GM12878 (cell line): ENCODE measurements around the gene MOV10L1. TPM values are rescaled to one million over a fixed set of nuclear protein-coding genes. Genes with fewer than 3 reads are reported as not detected.

Experiments used
- BCL3 ChIP-seq: IDR thresholded peaks from 2 replicates; pipeline ENCODE4 v1.6.1; 2011; ENCODE audit warnings: borderline replicate concordance, low read depth, mild to moderate bottlenecking, moderate library complexity, low read length; ENCODE audit not compliant: insufficient read depth, poor library complexity, severe bottlenecking
- CBFB ChIP-seq: IDR thresholded peaks from 2 replicates; pipeline ENCODE4 v1.6.1; 2016; ENCODE audit warnings: antibody characterized with exemption, low read depth
- CHD2 ChIP-seq: IDR thresholded peaks from 2 replicates; pipeline ENCODE4 v1.6.1; 2011; ENCODE audit warnings: low read depth, low read length, improper control_type of control experiment, borderline replicate concordance
- DPF2 ChIP-seq: fragments of 450-650 bp; IDR thresholded peaks from 2 replicates; pipeline ENCODE4 v1.6.1; 2017; ENCODE audit warnings: mild to moderate bottlenecking
- EED ChIP-seq: sonication (generic); IDR thresholded peaks from 2 replicates; pipeline ENCODE4 v1.6.1; 2016; ENCODE audit warnings: antibody characterized with exemption, low read depth
- EP300 ChIP-seq, 2 experiments: fragments of 150-350 bp in 1 of 2; IDR thresholded peaks; 2 replicates each; pipeline ENCODE4 v1.6.1; 2011 to 2012; ENCODE audit warnings: low read depth in 2 of 2, low read length in 2 of 2, borderline replicate concordance in 1 of 2, improper control_type of control experiment in 1 of 2, inconsistent platforms in 1 of 2; ENCODE audit not compliant: control insufficient read depth in 1 of 2
- IKZF2 ChIP-seq, 2 experiments: fragments of 450-650 bp; IDR thresholded peaks; 2 replicates each; pipeline ENCODE4 v1.6.1; 2017; ENCODE audit warnings: mild to moderate bottlenecking in 2 of 2, moderate library complexity in 2 of 2
- MXI1 ChIP-seq: fragments of 150-350 bp; IDR thresholded peaks from 2 replicates; pipeline ENCODE4 v1.6.1; 2011; ENCODE audit warnings: low read depth, mild to moderate bottlenecking, inconsistent platforms, low read length, improper control_type of control experiment
- NR2F1 ChIP-seq: fragments of 450-650 bp; conservative IDR thresholded peaks from 2 replicates; pipeline ENCODE4 v1.6.1; 2017; ENCODE audit warnings: mild to moderate bottlenecking
- PAX5 ChIP-seq: IDR thresholded peaks from 2 replicates; pipeline ENCODE4 v1.6.1; 2011; ENCODE audit warnings: low read depth, low read length, borderline replicate concordance
- PAX8 ChIP-seq: fragments of 450-650 bp; IDR thresholded peaks from 2 replicates; pipeline ENCODE4 v1.6.1; 2017; ENCODE audit warnings: mild to moderate bottlenecking, moderate library complexity
- POLR2A ChIP-seq: IDR thresholded peaks from 2 replicates; pipeline ENCODE4 v1.6.1; 2011; ENCODE audit warnings: low read depth, mild to moderate bottlenecking, low read length
- POLR2AphosphoS5 ChIP-seq: IDR thresholded peaks from 2 replicates; pipeline ENCODE4 v1.6.1; 2011; ENCODE audit warnings: mild to moderate bottlenecking, low read length, inconsistent platforms
- RCOR1 ChIP-seq: conservative IDR thresholded peaks from 2 replicates; pipeline ENCODE4 v1.6.1; 2012; ENCODE audit warnings: low read depth, low read length, improper control_type of control experiment
- RELA ChIP-seq: fragments of 450-650 bp; IDR thresholded peaks from 2 replicates; pipeline ENCODE4 v1.8.0; 2014; ENCODE audit warnings: borderline replicate concordance; ENCODE audit not compliant: partially characterized antibody
- SMAD1 ChIP-seq: fragments of 450-650 bp; IDR thresholded peaks from 2 replicates; pipeline ENCODE4 v1.6.1; 2018; ENCODE audit warnings: mild to moderate bottlenecking, low read depth; ENCODE audit not compliant: partially characterized antibody
- SMAD5 ChIP-seq: IDR thresholded peaks from 2 replicates; pipeline ENCODE4 v1.6.1; 2016; ENCODE audit warnings: antibody characterized with exemption, low read depth
- SRF ChIP-seq, 2 experiments: IDR thresholded peaks; 2 replicates each; pipeline ENCODE4 v1.6.1; 2011; ENCODE audit warnings: low read depth in 2 of 2, low read length in 2 of 2, mild to moderate bottlenecking in 1 of 2, moderate library complexity in 1 of 2
- USF1 ChIP-seq: IDR thresholded peaks from 2 replicates; pipeline ENCODE4 v1.6.1; 2011; ENCODE audit warnings: borderline replicate concordance, low read depth, mild to moderate bottlenecking, moderate library complexity, mixed read lengths, low read length; ENCODE audit not compliant: insufficient read depth; ENCODE audit errors: extremely low read length
- ZNF207 ChIP-seq: fragments of 450-650 bp; IDR thresholded peaks from 2 replicates; pipeline ENCODE4 v1.6.1; 2014; ENCODE audit warnings: antibody characterized with exemption, mild to moderate bottlenecking, borderline replicate concordance
- polyA plus RNA-seq, 11 experiments: library from polyadenylated mRNA; depleted of rRNA in 4 of 11; unstranded in 6 of 11; stranded (reverse) in 5 of 11; fragments of >200 nt; fragmentation: Nextera tagmentation in 4 of 11; fragmentation: Illumina TruSeq in 1 of 11; extraction: Ambion mirVana in 4 of 11; extraction: Trizol in 1 of 11; gene quantifications; 1 replicate in 1 of 11; 2 replicates in 10 of 11; pipeline versions ENCODE4 v1.2.1 to v1.2.3, GENCODE V29; 2011 to 2016; ENCODE audit warnings: inconsistent platforms in 2 of 11, missing spikeins in 2 of 11, low read depth in 1 of 11
- total RNA-seq, 4 experiments: library from RNA; depleted of rRNA in 3 of 4; stranded (reverse); fragments of >200 nt in 3 of 4; fragmentation: Illumina TruSeq in 1 of 4; extraction: Trizol in 1 of 4; gene quantifications; 2 replicates each; pipeline versions ENCODE4 v1.2.1 to v1.2.3, GENCODE V29; 2013 to 2021
- TF ChIP-seq, protein P1 (sequence below): fragments of 450-650 bp; IDR thresholded peaks from 2 replicates; pipeline ENCODE4 v1.6.1; 2016; ENCODE audit warnings: mild to moderate bottlenecking, moderate library complexity, borderline replicate concordance
- TF ChIP-seq, protein P2 (sequence below): fragments of 450-650 bp; IDR thresholded peaks from 2 replicates; pipeline ENCODE4 v1.6.1; 2017; ENCODE audit warnings: mild to moderate bottlenecking, low read depth, inconsistent platforms; ENCODE audit not compliant: poor library complexity, severe bottlenecking

Gene MOV10L1
- total and polyA plus RNA-seq, 10 of the 15 experiments (the other 5 are each of a cell fraction or from before 2014, with no cell fraction given) = 0.22 TPM; not detected in 9

- TF ChIP-seq USF1 = no peak
- peak; percentile 12 for TF ChIP-seq DPF2
- TF ChIP-seq ZNF207 = no peak; the same call in 1 of the 2 replicates
- peak; percentile 68 to 83 for TF ChIP-seq SRF (IDR thresholded peaks at IDR 0.05; ENCODE audit: low read depth in 2 of 2, low read length in 2 of 2)
- peak; percentile 90 for TF ChIP-seq CBFB
- peak; percentile 60 for TF ChIP-seq RELA
- TF ChIP-seq PAX5 = peak; percentile 31; the same call in 1 of the 2 replicates
- no peak for TF ChIP-seq PAX8
- peak in 1 of 2 experiments; percentile 67; a peak in 2 of 4 replicates for TF ChIP-seq EP300 (IDR thresholded peaks at IDR 0.05; ENCODE audit: borderline replicate concordance in 1 of 2, control insufficient read depth in 1 of 2, low read depth in 2 of 2, low read length in 2 of 2)
- TF ChIP-seq MXI1 = peak; percentile 75
- TF ChIP-seq IKZF2 (IDR thresholded peaks at IDR 0.05) = no peak; a peak in 1 of 4 replicates
- TF ChIP-seq CHD2 = peak; percentile 84
- TF ChIP-seq, protein P1, sequence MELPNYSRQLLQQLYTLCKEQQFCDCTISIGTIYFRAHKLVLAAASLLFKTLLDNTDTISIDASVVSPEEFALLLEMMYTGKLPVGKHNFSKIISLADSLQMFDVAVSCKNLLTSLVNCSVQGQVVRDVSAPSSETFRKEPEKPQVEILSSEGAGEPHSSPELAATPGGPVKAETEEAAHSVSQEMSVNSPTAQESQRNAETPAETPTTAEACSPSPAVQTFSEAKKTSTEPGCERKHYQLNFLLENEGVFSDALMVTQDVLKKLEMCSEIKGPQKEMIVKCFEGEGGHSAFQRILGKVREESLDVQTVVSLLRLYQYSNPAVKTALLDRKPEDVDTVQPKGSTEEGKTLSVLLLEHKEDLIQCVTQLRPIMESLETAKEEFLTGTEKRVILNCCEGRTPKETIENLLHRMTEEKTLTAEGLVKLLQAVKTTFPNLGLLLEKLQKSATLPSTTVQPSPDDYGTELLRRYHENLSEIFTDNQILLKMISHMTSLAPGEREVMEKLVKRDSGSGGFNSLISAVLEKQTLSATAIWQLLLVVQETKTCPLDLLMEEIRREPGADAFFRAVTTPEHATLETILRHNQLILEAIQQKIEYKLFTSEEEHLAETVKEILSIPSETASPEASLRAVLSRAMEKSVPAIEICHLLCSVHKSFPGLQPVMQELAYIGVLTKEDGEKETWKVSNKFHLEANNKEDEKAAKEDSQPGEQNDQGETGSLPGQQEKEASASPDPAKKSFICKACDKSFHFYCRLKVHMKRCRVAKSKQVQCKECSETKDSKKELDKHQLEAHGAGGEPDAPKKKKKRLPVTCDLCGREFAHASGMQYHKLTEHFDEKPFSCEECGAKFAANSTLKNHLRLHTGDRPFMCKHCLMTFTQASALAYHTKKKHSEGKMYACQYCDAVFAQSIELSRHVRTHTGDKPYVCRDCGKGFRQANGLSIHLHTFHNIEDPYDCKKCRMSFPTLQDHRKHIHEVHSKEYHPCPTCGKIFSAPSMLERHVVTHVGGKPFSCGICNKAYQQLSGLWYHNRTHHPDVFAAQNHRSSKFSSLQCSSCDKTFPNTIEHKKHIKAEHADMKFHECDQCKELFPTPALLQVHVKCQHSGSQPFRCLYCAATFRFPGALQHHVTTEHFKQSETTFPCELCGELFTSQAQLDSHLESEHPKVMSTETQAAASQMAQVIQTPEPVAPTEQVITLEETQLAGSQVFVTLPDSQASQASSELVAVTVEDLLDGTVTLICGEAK = peak; percentile 81
- no peak for TF ChIP-seq SMAD1
- TF ChIP-seq, protein P2, sequence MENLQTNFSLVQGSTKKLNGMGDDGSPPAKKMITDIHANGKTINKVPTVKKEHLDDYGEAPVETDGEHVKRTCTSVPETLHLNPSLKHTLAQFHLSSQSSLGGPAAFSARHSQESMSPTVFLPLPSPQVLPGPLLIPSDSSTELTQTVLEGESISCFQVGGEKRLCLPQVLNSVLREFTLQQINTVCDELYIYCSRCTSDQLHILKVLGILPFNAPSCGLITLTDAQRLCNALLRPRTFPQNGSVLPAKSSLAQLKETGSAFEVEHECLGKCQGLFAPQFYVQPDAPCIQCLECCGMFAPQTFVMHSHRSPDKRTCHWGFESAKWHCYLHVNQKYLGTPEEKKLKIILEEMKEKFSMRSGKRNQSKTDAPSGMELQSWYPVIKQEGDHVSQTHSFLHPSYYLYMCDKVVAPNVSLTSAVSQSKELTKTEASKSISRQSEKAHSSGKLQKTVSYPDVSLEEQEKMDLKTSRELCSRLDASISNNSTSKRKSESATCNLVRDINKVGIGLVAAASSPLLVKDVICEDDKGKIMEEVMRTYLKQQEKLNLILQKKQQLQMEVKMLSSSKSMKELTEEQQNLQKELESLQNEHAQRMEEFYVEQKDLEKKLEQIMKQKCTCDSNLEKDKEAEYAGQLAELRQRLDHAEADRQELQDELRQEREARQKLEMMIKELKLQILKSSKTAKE = peak; percentile 23
- no peak for TF ChIP-seq RCOR1
- peak; percentile 91 for TF ChIP-seq POLR2A
- peak; percentile 62 for TF ChIP-seq EED
- peak; percentile 49; the same call in 1 of the 2 replicates for TF ChIP-seq SMAD5
- TF ChIP-seq NR2F1 = peak; percentile 50; the same call in 1 of the 2 replicates
- TF ChIP-seq BCL3 = peak; percentile 72
- TF ChIP-seq POLR2AphosphoS5 = peak; percentile 79
These were observed 100.6 kb downstream of the MOV10L1 start (continued) for GRCh38 chr22:50190182-50190940.
